Mesendoderm (in vitro differentiated cells): Measurements from ENCODE around the gene HMCN1.

Source experiments
- DNase-seq: peaks from one replicate; pipeline ENCODE4 v3.0.0; 2013
- H2AK5ac ChIP-seq: 2 replicates; pipeline ENCODE4 v1.6.1; 2013; ENCODE audit warnings: low read length, inconsistent platforms
- H2BK120ac ChIP-seq: 2 replicates; pipeline ENCODE4 v1.6.1; 2013; ENCODE audit warnings: low read depth, mild to moderate bottlenecking, low read length, moderate library complexity, mixed read lengths
- H2BK15ac ChIP-seq: replicated peaks from 2 replicates; pipeline ENCODE4 v1.6.1; 2013; ENCODE audit warnings: low read depth, mild to moderate bottlenecking, moderate library complexity
- H2BK5ac ChIP-seq: 2 replicates; pipeline ENCODE4 v1.6.1; 2013; ENCODE audit warnings: low read length, inconsistent platforms
- H3K18ac ChIP-seq: 2 replicates; pipeline ENCODE4 v1.6.1; 2013; ENCODE audit warnings: mild to moderate bottlenecking, low read length, mixed read lengths
- H3K23ac ChIP-seq: one replicate; pipeline ENCODE4 v1.6.1; 2013; ENCODE audit warnings: low read length
- H3K27ac ChIP-seq: 2 replicates; pipeline ENCODE4 v1.5.1; 2013; ENCODE audit warnings: low read depth, mild to moderate bottlenecking, inconsistent platforms, low read length, moderate library complexity
- H3K27me3 ChIP-seq: 2 replicates; pipeline ENCODE4 v1.6.1; 2013; ENCODE audit warnings: low read length, control low read depth, mild to moderate bottlenecking, inconsistent platforms; ENCODE audit not compliant: insufficient read depth, poor library complexity
- H3K36me3 ChIP-seq: 2 replicates; pipeline ENCODE4 v1.6.1; 2013; ENCODE audit warnings: low read length, inconsistent platforms; ENCODE audit not compliant: control insufficient read depth, insufficient read depth
- H3K4ac ChIP-seq: one replicate; pipeline ENCODE4 v1.6.1; 2013; ENCODE audit warnings: low read depth, mild to moderate bottlenecking, low read length, moderate library complexity
- H3K4me1 ChIP-seq: 2 replicates; pipeline ENCODE4 v1.6.1; 2013; ENCODE audit warnings: low read depth, low read length, inconsistent platforms; ENCODE audit not compliant: control insufficient read depth
- H3K4me2 ChIP-seq: 2 replicates; pipeline ENCODE4 v1.6.1; 2013; ENCODE audit warnings: low read length
- H3K4me3 ChIP-seq: 2 replicates; pipeline ENCODE4 v1.5.1; 2013; ENCODE audit warnings: mild to moderate bottlenecking, low read length
- H3K56ac ChIP-seq: one replicate; pipeline ENCODE4 v1.6.1; 2013; ENCODE audit warnings: low read length
- H3K79me1 ChIP-seq: 2 replicates; pipeline ENCODE4 v1.6.1; 2013; ENCODE audit warnings: low read length, inconsistent platforms
- H3K79me2 ChIP-seq: 2 replicates; pipeline ENCODE4 v1.6.1; 2013; ENCODE audit warnings: mild to moderate bottlenecking, low read length; ENCODE audit not compliant: control insufficient read depth, insufficient read depth
- H3K9ac ChIP-seq: 2 replicates; pipeline ENCODE4 v1.6.1; 2013; ENCODE audit warnings: low read length, inconsistent platforms
- H4K5ac ChIP-seq: one replicate; pipeline ENCODE4 v1.6.1; 2013; ENCODE audit warnings: low read length
- H4K8ac ChIP-seq: one replicate; pipeline ENCODE4 v1.6.1; 2013; ENCODE audit warnings: low read depth, mild to moderate bottlenecking, control low read depth, low read length, moderate library complexity
- WGBS: extraction: QIAGEN DNeasy Blood & Tissue Kit; methylation state at CpG from one replicate; pipeline ENCODE4 v1.1.7; 2013; ENCODE audit warnings: low lambda C conversion rate, missing lambda C conversion rate; ENCODE audit not compliant: insufficient coverage; ENCODE audit errors: extremely low coverage; 5-methylcytosine and 5-hydroxymethylcytosine counted together

Gene HMCN1

GRCh38 chr1:186235696-186236095 is 501.5 kb downstream of the HMCN1 start:
- Histone ChIP-seq H2BK15ac (peak overlapping the region; percentile 78), H3K4ac (no peak overlapping the region), H3K27me3 (no peaks in the 10 kb centered on the region), H3K56ac (no peak overlapping the region), H2AK5ac (no peak overlapping the region), H3K4me2 (no peak overlapping the region), H3K79me1 (no peaks in the 10 kb centered on the region), H3K4me1 (no peaks in the 10 kb centered on the region), H2BK120ac (no peak overlapping the region), H4K8ac (no peak overlapping the region), H3K27ac (no peak overlapping the region), H2BK5ac (no peak overlapping the region), H3K23ac (no peak overlapping the region), H3K36me3 (no peaks in the 10 kb centered on the region), H3K18ac (no peak overlapping the region), H3K9ac (no peak overlapping the region), H3K79me2 (no peaks in the 10 kb centered on the region), H4K5ac (no peak overlapping the region), H3K4me3 (no peak overlapping the region)
- DNase-seq = no peak
- no CpG with 5 or more reads among the region's 4 CpGs for WGBS

GRCh38 chr1:186236921-186237320 is 502.7 kb downstream of the HMCN1 start:
- DNase-seq = peak; percentile 73
- Histone ChIP-seq H2BK120ac (no peak overlapping the region), H3K79me1 (no peaks in the 10 kb centered on the region), H3K79me2 (no peaks in the 10 kb centered on the region), H4K8ac (no peak overlapping the region), H4K5ac (no peak overlapping the region), H2AK5ac (no peak overlapping the region), H3K56ac (no peak overlapping the region), H3K4me3 (no peak overlapping the region), H3K4me2 (no peak overlapping the region), H3K23ac (no peak overlapping the region), H3K27ac (no peak overlapping the region), H2BK5ac (no peak overlapping the region), H3K36me3 (no peaks in the 10 kb centered on the region), H3K18ac (no peak overlapping the region), H3K4me1 (no peaks in the 10 kb centered on the region), H2BK15ac (no peak overlapping the region), H3K27me3 (no peaks in the 10 kb centered on the region), H3K9ac (no peak overlapping the region), H3K4ac (no peak overlapping the region)
- no CpG with 5 or more reads among the region's 3 CpGs for WGBS

GRCh38 chr1:186239171-186239570 is 505.0 kb downstream of the HMCN1 start:
- Histone ChIP-seq H3K56ac (no peak overlapping the region), H3K4me2 (no peak overlapping the region), H3K4me3 (no peak overlapping the region), H2BK15ac (no peak overlapping the region), H3K36me3 (no peaks in the 10 kb centered on the region), H2BK5ac (no peak overlapping the region), H3K27me3 (no peaks in the 10 kb centered on the region), H3K4me1 (no peaks in the 10 kb centered on the region), H4K8ac (no peak overlapping the region), H3K4ac (no peak overlapping the region), H3K79me1 (no peaks in the 10 kb centered on the region), H2AK5ac (no peak overlapping the region), H3K27ac (no peak overlapping the region), H3K23ac (no peak overlapping the region), H2BK120ac (no peak overlapping the region), H3K9ac (no peak overlapping the region), H3K79me2 (no peaks in the 10 kb centered on the region), H4K5ac (no peak overlapping the region), H3K18ac (no peak overlapping the region)
- no peak for DNase-seq

- no peak overlapping the region for H3K18ac ChIP-seq
- H3K23ac ChIP-seq = no peak overlapping the region
- H3K27ac ChIP-seq = no peak overlapping the region
- no peak overlapping the region for H3K4me3 ChIP-seq
- no peaks in the 10 kb centered on the region for H3K79me2 ChIP-seq
- no peak overlapping the region for H2AK5ac ChIP-seq
- H3K79me1 ChIP-seq = no peaks in the 10 kb centered on the region
- H3K4me2 ChIP-seq = no peak overlapping the region
- H3K27me3 ChIP-seq = no peaks in the 10 kb centered on the region
- H2BK5ac ChIP-seq = no peak overlapping the region
- H3K56ac ChIP-seq = no peak overlapping the region
- no peak overlapping the region for H3K9ac ChIP-seq
- no CpG with 5 or more reads among the region's 1 CpG for WGBS
- no peak overlapping the region for H3K4ac ChIP-seq
- no peak overlapping the region for H4K5ac ChIP-seq
- H2BK15ac ChIP-seq = no peak overlapping the region
- H2BK120ac ChIP-seq = no peak overlapping the region
- no peak overlapping the region for H4K8ac ChIP-seq
- no peak for DNase-seq
- H3K36me3 ChIP-seq = no peaks in the 10 kb centered on the region
- no peaks in the 10 kb centered on the region for H3K4me1 ChIP-seq
These were observed 506.2 kb downstream of the HMCN1 start for GRCh38 chr1:186240436-186240835.
